NCI-H748 treated with DMSO at 0.1 percent for 48 hours (cell line): ENCODE results near the gene PYHIN1.

Experiments
- DNase-seq: peaks from one replicate; lab custom pipeline; 2025; lab: John Stamatoyannopoulos, UW

The PYHIN1 gene

GRCh38 chr1:158931055-158931737 is at the start of gene PYHIN1:
Gene PYHIN1 (plus strand): TSS chr1:158931552. CDS start chr1:158936911, 5,359 bp downstream.
- DNase-seq = no peak

DNA sequence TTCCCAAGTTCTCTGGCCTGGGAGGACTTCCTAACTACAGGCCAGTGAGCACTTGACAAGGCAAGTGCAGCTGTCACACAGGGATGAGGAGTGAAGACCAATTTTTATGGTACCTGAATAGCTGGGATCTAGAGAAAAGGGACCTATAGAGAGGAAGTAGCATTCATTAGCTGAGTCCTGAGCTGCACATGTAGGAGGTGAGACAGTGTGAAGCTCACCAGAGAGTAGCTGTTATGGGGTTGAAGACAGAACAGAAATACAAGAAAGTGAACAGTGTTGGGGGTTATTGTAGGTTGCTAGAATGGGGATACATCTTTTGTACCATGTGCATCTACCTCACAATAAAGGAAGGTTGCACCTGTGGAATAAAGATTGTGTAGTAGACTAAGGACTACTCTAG is 37.7 kb upstream of the PYHIN1 start:
- no peak for DNase-seq

DNA sequence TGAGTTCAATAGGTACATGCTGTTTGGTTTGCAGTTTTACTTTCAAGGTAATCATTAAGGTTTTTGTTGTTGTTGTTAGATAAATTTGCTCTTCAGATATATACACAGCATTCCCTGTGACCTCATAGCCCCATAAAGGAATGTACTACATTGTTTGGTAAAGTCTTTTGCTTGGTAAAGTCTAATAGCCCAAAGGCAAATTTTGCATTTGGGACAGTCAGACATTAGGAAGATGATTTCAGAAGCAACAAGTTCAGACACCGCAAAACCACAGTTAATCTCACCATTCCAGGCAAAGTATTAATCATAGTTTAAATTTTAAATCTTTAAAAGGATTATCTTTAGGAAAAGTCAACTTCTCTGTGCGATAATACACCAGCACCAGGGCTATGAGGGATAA is 32.6 kb upstream of the PYHIN1 start:
- no peak for DNase-seq

DNA sequence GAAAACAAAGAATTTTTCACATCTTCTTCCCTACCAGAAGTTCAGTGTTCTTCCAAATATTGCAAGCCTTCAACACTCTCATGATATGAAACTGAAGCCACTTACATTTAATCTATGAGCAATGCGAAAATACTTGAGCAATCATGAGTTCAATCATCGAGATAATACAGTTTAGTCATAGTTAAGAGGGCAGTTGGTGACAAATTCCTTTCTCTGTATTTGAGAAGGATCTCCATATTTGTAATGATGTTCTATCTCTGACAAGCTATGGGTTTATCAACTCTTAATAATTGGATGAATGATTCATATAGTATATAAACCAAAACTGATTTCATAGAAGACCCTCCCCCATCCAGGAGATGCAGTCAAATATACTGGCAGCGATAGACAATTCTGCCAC is 29.7 kb upstream of the PYHIN1 start:
- DNase-seq = no peak

DNA sequence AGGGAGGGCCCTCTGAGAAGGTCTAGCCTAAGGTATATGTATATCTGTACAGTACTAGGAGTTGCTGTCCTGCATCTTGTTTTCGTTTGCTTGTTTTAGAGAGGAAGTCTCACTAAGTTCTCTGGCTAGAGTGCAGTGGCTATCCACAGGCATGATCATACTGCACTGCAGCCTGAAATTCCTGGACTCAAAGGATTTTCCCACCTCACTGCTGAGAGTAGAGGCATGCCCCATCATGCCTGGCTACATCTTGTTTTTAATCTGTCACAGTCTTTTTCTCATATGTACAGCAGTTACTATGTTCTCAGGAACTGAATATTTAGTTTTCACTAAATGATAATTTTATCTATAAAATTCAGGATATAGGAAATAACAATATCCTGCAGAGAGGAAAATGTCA is 15.3 kb upstream of the PYHIN1 start:
- no peak for DNase-seq

- DNase-seq = no peak
Observed at GRCh38 chr1:158924677-158925076, 6.7 kb upstream of the PYHIN1 start.

- no peak for DNase-seq
Observed at GRCh38 chr1:158930504-158930903, 848 bp upstream of the PYHIN1 start.

- no peak for DNase-seq
Observed at GRCh38 chr1:158932171-158932570, 819 bp downstream of the PYHIN1 start.

- DNase-seq = no peak
Observed at GRCh38 chr1:158933621-158934020, 2.3 kb downstream of the PYHIN1 start.

DNA sequence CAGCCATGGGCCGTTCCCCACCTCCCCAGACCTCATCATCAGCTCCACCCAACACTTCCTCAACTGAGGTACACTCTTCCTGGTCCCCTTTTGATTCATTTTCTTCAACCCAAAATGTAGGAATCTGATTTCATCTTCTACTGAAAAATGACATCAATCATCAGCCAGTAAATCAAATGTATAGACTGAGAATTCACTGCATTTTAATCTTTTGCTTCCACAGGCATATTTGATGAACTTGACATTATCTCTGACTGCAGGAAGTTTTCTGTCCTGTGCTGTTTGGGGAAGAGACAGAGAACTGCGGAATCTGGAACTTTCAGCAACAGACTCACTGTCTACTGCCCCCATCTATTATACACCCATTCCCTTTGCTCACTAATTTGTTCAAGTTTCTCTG is 7.8 kb downstream of the PYHIN1 start:
- DNase-seq = no peak

DNA sequence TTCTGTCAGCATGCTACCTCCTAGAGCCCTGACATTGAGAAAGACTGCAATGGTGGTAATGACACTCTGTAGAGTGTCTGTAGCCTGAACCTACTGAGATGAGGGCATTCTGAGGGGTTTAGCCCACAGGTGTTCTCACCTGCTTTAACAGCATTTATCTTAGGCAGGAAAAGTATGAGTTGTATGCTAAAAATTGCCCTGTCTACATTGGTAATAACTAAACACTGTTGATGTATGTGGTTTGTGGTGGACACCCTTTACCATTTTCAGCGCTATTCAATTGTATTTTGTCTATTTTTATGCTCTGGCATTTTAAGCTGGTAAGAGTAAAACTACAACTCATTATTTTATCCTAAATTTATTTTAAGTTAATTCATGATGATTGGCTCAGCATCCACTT is 10.0 kb downstream of the PYHIN1 start:
- no peak for DNase-seq

DNA sequence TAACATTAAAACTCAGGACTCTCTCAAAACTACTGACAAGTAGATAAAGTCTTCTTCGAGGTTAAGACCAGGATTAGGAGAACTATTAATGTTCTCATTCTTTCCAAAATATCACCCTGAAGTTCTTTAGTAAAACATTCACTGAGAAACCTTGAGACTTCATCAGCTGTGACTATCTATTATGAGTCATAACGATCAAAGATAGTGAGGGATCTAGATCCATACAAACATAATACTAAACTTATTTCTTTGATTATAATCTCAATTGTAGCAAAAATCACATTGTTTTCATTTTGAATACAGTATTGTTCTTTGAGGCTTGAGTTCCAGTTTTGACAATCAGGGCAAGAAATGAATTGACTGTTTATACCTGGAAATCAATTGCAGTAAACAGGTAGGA is 11.1 kb downstream of the PYHIN1 start:
- DNase-seq = no peak

GRCh38 chr1:158943059-158943458 is 11.7 kb downstream of the PYHIN1 start:
- no peak for DNase-seq

DNA sequence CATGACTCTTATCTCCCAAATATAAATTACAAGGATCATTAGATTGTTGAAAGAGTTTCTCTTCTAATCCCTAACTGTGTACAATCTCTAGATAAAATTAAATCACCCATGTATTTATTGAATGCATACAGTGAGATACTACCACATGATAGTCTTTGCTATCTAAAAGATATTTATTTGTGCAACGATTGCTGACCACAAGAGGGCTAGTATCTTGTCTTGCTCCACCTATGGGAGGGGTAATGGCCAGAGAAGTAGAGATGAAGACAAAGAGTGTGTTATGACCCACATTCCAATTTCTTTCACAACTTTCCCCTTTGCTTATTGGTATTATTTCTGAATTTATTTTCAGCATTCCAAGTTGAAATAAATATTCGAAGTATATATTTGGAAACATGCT is 13.7 kb downstream of the PYHIN1 start:
- no peak for DNase-seq

DNA sequence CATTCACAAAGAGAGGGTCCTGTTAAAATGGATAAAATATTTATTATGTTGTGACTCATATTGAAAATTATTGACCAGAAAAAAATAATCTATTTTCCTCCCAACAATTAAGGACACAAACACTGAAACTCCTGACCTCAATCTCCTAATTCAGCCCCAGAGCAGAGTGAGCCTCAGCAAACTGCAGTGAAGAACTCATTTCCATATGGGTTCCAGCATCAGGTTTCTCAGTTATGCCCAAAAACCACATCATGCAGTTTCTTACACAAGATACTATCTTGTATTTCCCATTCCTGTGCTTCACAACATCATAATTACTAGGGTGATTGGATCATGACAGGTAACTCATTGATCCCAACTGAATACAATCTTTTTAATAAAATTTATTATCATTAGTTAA is 15.4 kb downstream of the PYHIN1 start:
- DNase-seq = no peak

- DNase-seq = no peak
Observed at GRCh38 chr1:158951956-158952355, 20.6 kb downstream of the PYHIN1 start.

- no peak for DNase-seq
Observed at GRCh38 chr1:158952416-158952815, 21.1 kb downstream of the PYHIN1 start.

DNA sequence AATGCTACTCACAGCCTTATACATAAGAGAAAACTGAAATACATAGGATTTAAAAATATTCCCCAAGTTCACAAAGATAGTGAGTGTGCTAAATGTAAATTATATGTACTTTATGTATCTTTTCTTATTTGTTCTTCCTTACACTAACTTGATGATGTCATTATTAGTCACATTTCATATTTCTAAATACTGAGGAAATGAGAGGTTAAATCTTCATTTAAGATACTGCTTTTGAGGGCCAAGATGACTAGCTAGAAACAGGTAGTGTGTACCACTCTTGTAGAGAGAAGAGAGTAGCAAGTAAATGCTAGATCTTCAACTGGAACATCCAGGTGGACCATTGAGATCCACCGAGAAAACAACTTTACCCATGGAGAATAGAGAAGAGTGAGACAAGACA is 29.8 kb downstream of the PYHIN1 start:
- DNase-seq = no peak

- no peak for DNase-seq
Observed at GRCh38 chr1:158962983-158963382, 31.6 kb downstream of the PYHIN1 start.

DNA sequence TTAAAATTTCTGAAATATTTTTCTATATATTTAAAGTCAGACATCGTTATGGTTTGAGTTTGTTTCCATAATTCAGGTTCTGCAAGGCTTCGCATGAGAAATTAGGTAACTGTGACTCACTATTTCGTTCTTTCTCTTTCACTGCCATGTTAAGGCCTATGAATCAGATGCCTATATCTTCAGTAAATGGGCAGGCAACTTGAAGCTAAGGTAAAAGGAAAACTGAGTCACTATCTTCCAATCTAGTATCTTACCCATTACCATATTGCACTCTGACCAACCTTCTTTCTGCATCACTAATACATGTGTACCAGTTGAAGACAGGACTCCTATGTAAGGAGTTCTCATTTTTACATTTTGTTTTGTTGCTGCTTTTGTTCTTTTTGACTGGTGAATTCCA is 37.8 kb downstream of the PYHIN1 start:
- no peak for DNase-seq

DNA sequence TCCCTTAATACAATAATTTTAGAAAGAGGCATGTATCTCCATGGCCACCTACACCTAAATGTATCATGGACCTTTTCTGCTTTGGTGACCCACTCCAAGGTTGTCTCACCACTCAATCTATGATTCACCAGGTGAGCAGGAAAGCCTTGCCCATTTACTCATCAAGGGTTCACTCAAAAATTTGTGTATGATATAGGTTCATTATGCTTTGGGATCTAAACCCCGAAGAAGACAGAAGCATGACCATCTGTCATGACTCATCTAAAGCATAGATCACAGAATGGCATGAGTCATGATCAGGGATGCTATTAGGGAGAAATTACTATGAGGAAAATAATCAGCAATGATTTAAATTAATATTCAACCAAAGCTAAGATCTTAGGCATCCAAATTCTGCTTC is 38.5 kb downstream of the PYHIN1 start:
- no peak for DNase-seq

DNA sequence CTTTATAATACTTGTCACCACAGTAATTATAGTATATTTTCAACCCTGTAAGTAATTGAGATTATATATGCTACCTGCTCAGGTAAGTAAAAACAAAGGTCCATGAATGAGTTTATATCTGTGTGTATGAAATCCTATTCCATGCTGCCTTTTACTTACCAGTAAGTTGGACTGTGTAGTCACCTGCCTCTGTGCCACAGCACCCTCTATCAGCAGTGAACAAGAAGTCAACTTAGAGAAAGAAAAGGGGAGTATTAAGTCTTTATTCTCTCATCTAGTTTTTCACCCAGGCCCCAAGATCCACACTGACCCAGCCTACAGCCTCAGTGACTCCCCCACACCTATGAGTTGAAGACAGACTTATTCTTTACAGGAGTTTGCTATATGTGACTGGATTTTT is 41.5 kb downstream of the PYHIN1 start:
- no peak for DNase-seq

GRCh38 chr1:158976219-158976618 is 44.9 kb downstream of the PYHIN1 start:
- no peak for DNase-seq

DNA sequence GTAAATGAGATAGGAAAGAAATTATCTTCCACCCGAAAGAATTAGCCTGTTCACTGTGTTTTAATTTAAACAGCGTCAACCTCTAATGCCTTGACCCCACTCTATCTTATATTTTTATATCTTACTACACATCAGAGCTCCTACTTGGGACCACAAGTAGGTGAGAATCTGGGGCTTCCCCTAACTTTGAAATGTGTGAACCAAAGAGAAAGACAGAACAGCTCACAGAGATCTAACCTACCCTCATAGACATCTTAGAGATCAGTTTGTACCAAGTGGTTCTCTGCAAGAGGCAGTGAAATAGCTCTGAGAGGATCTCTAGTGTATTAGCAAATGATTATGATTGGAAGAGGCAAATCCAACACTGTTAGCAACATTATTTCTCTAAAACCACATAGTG is 47.4 kb downstream of the PYHIN1 start:
- no peak for DNase-seq

DNA sequence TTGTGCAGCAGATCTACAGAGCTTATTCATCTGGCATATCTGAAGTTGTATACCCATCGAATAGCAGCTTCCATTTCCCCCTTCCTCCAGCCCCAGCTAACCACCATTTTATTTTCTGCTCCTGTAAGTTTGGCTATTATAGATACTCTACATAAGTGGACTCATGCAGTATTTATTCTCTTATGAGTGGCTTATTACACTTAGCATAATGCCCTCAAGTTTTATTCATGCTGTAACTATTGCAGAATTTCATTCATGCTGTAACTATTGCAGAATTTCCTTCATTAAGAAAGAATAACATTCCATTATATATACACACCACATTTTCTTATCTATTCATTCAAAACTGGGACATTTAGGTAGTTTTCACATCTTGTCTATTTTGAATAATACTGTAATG is 47.9 kb downstream of the PYHIN1 start:
- DNase-seq = no peak
